Measurements from ENCODE around the gene MYMK.

DNA sequence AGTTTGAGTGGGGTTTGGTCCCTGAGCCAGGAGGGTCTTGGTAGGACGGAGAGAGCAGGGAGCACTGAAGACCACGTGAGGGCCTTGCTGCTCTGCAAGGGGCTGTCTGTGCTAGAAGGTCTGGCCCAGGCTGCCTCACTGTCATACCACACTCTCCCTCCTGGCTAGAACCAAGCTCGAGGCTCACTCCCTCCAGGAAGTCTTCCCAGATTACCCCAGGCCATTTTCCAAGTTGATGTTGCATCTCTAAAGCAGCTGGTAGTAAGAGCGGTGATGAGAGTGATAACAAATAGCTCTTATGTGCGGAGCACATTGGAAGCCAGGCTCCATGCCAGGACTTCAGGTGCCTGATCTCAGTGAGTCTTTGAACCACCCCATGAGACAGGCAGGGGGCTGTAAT is 6.6 kb downstream of the MYMK start:
- TF ChIP-seq, protein P1, sequence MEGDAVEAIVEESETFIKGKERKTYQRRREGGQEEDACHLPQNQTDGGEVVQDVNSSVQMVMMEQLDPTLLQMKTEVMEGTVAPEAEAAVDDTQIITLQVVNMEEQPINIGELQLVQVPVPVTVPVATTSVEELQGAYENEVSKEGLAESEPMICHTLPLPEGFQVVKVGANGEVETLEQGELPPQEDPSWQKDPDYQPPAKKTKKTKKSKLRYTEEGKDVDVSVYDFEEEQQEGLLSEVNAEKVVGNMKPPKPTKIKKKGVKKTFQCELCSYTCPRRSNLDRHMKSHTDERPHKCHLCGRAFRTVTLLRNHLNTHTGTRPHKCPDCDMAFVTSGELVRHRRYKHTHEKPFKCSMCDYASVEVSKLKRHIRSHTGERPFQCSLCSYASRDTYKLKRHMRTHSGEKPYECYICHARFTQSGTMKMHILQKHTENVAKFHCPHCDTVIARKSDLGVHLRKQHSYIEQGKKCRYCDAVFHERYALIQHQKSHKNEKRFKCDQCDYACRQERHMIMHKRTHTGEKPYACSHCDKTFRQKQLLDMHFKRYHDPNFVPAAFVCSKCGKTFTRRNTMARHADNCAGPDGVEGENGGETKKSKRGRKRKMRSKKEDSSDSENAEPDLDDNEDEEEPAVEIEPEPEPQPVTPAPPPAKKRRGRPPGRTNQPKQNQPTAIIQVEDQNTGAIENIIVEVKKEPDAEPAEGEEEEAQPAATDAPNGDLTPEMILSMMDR (IDR thresholded peaks at IDR 0.05; ENCODE audit: poor library complexity), result no peak
- TF ChIP-seq EZH2phosphoT487 (IDR thresholded peaks at IDR 0.05; ENCODE audit: low read depth, severe bottlenecking, unreplicated experiment) (no peak), EZH2 (IDR thresholded peaks at IDR 0.05; ENCODE audit: borderline replicate concordance) (no peak)

Data from hepatocyte (in vitro differentiated cells).